Left colon (tissue), 2 donors: ENCODE data around the gene ZEB1. TPM values are rescaled to one million over a fixed set of nuclear protein-coding genes. Genes with fewer than 3 reads are reported as not detected.
A peak's percentile ranks its signal among the peaks of the same experiment; 100 is the strongest.

Source experiments
- ATAC-seq: fragments of 200-7000 bp; cut with Tn5 transposase; one replicate; pipeline ENCODE4 v1.9.1; 2020; ENCODE audit warnings: mild to moderate bottlenecking, moderate library complexity
- DNase-seq, 2 donors: peaks; one replicate each; pipeline ENCODE4 v3.0.0-alpha.2; 2020
- intact Hi-C, 2 donors: fragments of 100-400 bp; cut with DNase I in 1 of 2; cut with micrococcal nuclease in 1 of 2; formaldehyde crosslinking; loops; one replicate each; pipeline versions ENCODE4 v1.11.2 to v1.14.0; 2022; cut with DNase I, micrococcal nuclease
- long read RNA-seq: library from polyadenylated mRNA; unstranded; transcript quantifications from one replicate; pipeline ENCODE4 v2.0.0, GENCODE V29; 2021
- total RNA-seq, 2 donors: library from RNA; stranded (reverse); fragmentation: NEBNext Ultra II Directional; extraction: Animal tissue kit (Norgen Biotek cat#: 25700); gene quantifications; one replicate each; pipeline ENCODE4 v1.2.1, GENCODE V29; 2021
- donor health status: DM: no; HTN: no; CAD: no.
- donor health status: DM: yes; HTN: yes; CAD: no.

The ZEB1 gene
- 10 to 100 TPM in 1 of 2 donors, 1 to 10 TPM in 1; 8.5 to 24.9 TPM for total RNA-seq
- long read RNA-seq, full-length matches to known transcripts = 1 of 3 reads
- long read RNA-seq, partial matches to known transcripts = 2 of 3 reads
- long read RNA-seq, other reads (novel, unspliced or antisense) = 0 of 3 reads

GRCh38 chr10:31318854-31319601 lies at the start of gene ZEB1:
Gene ZEB1, plus strand, starts transcription at chr10:31319216. Its CDS starts 19 bp downstream, at chr10:31319235.
- intact Hi-C loops = loop anchor here in 1 of 2 donors (5.0 kb wide), 1 partner anchor 287 kb away; the partner anchor contains the start of gene ZNF438
- ATAC-seq = peak; percentile 91
- peak; percentile 91 to 94 for DNase-seq

- DNase-seq = no peak
- intact Hi-C loops = no loop called here
- ATAC-seq = no peak
Measured at GRCh38 chr10:31270954-31271353, 48.1 kb upstream of the ZEB1 start.

GRCh38 chr10:31272841-31273240 lies 46.2 kb upstream of the ZEB1 start:
- no peak for DNase-seq
- intact Hi-C loops = no loop called here
- no peak for ATAC-seq

- intact Hi-C loops = no loop called here
- no peak for ATAC-seq
- no peak for DNase-seq
Measured at GRCh38 chr10:31273789-31274188, 45.2 kb upstream of the ZEB1 start.

GRCh38 chr10:31274310-31274709 lies 44.7 kb upstream of the ZEB1 start:
- DNase-seq (no peak), ATAC-seq (no peak)
- intact Hi-C loops = no loop called here

- intact Hi-C loops = no loop called here
- DNase-seq = no peak
- ATAC-seq = no peak
Measured at GRCh38 chr10:31278279-31278941, 40.6 kb upstream of the ZEB1 start.

- DNase-seq (no peak), ATAC-seq (no peak)
- intact Hi-C loops = no loop called here
Measured at GRCh38 chr10:31280972-31281371, 38.0 kb upstream of the ZEB1 start.

- ATAC-seq = no peak
- DNase-seq = no peak
- intact Hi-C loops = no loop called here
Measured at GRCh38 chr10:31288001-31288400, 31.0 kb upstream of the ZEB1 start.

- no peak for ATAC-seq
Measured at GRCh38 chr10:31288962-31289361, 30.1 kb upstream of the ZEB1 start.

GRCh38 chr10:31290386-31290785 lies 28.6 kb upstream of the ZEB1 start:
- ATAC-seq = no peak
- intact Hi-C loops = no loop called here
- DNase-seq = no peak

More at GRCh38 chr10:31288962-31289361, 30.1 kb upstream of the ZEB1 start:
- intact Hi-C loops = no loop called here
- DNase-seq = no peak

GRCh38 chr10:31291123-31291522 lies 27.9 kb upstream of the ZEB1 start:
- intact Hi-C loops = no loop called here
- ATAC-seq (no peak), DNase-seq (no peak)

GRCh38 chr10:31294558-31294957 lies 24.5 kb upstream of the ZEB1 start:
- DNase-seq = no peak
- no peak for ATAC-seq
- intact Hi-C loops = no loop called here

- ATAC-seq (no peak), DNase-seq (no peak)
- intact Hi-C loops = no loop called here
Measured at GRCh38 chr10:31296754-31297153, 22.3 kb upstream of the ZEB1 start.

GRCh38 chr10:31299119-31299518 lies 19.9 kb upstream of the ZEB1 start:
- ATAC-seq (no peak), DNase-seq (no peak)
- intact Hi-C loops = no loop called here

- ATAC-seq (no peak), DNase-seq (no peak)
- intact Hi-C loops = no loop called here
Measured at GRCh38 chr10:31303212-31303611, 15.8 kb upstream of the ZEB1 start.

- DNase-seq = no peak
- no peak for ATAC-seq
- intact Hi-C loops = no loop called here
Measured at GRCh38 chr10:31304291-31304970, 14.6 kb upstream of the ZEB1 start.

GRCh38 chr10:31313396-31313795 lies 5.6 kb upstream of the ZEB1 start:
- intact Hi-C loops = no loop called here
- no peak for ATAC-seq

GRCh38 chr10:31314256-31315150 lies 4.5 kb upstream of the ZEB1 start:
- ATAC-seq = no peak
- no peak for DNase-seq
- intact Hi-C loops = loop anchor here in 1 of 2 donors (5.0 kb wide), 1 partner anchor 282 kb away; the partner anchor contains the start of gene ZNF438

More at GRCh38 chr10:31313396-31313795, 5.6 kb upstream of the ZEB1 start:
- no peak for DNase-seq
